ENCODE measurements around the gene KRT76. TPM values are rescaled to one million over a fixed set of nuclear protein-coding genes. Genes with fewer than 3 reads are reported as not detected.

KRT76 gene
- total RNA-seq, 1 experiment from 2014 or later: not detected

- Mint-ChIP-seq H3K9me3 (no peaks in the 10 kb centered on the region), H3K27ac (no peak overlapping the region; a peak in 1 of 7 replicates), H3K4me1 (peaks cover 3 to 7% of the 10 kb centered on the region in 2 experiments; a peak in 3 of 4 replicates), H3K4me3 (no peak overlapping the region), H3K36me3 (ENCODE audit: insufficient read depth in 1 of 3, low read depth in 3 of 3) (no peaks in the 10 kb centered on the region; a peak in 1 of 7 replicates), H3K27me3 (ENCODE audit: low read depth) (peaks cover 1% of the 10 kb centered on the region)
- Histone ChIP-seq H2BK15ac (ENCODE audit: low read depth, low read length) (no peak overlapping the region), H3K4ac (ENCODE audit: low read depth, low read length) (no peak overlapping the region), H3K9ac (ENCODE audit: extremely low read depth, insufficient read length, low read length) (no peak overlapping the region), H3K4me1 (ENCODE audit: insufficient read depth, low read length) (no peaks in the 10 kb centered on the region), H3K27ac (ENCODE audit: insufficient read length, low read depth, low read length) (no peak overlapping the region), H2BK5ac (ENCODE audit: insufficient read length, low read length) (no peak overlapping the region), H3K14ac (ENCODE audit: insufficient read depth, low read length) (no peak overlapping the region), H2BK120ac (ENCODE audit: low read depth, low read length, poor library complexity, severe bottlenecking) (no peak overlapping the region), H4K91ac (ENCODE audit: insufficient read length, low read depth, low read length) (no peak overlapping the region), H3K23ac (ENCODE audit: insufficient read length, low read depth, low read length) (no peak overlapping the region), H3K23me2 (ENCODE audit: insufficient read length, low read depth, low read length, poor library complexity, severe bottlenecking) (no peaks in the 10 kb centered on the region), H4K20me1 (ENCODE audit: control insufficient read depth, insufficient read depth, insufficient read length) (no peaks in the 10 kb centered on the region), H4K8ac (replicated peaks; ENCODE audit: insufficient read length, low read depth, low read length) (no peak overlapping the region), H3T11ph (ENCODE audit: low read length) (no peak overlapping the region), H2BK20ac (ENCODE audit: low read depth, low read length, poor library complexity, severe bottlenecking) (no peak overlapping the region), H2AFZ (ENCODE audit: low read length) (no peak overlapping the region), H2BK12ac (ENCODE audit: insufficient read length, low read depth, low read length) (no peak overlapping the region), H3K4me2 (ENCODE audit: insufficient read depth, insufficient read length, low read length) (no peak overlapping the region), H3K27me3 (ENCODE audit: insufficient read depth, low read length) (no peaks in the 10 kb centered on the region), H3K56ac (ENCODE audit: insufficient read length, low read depth, low read length) (no peak overlapping the region), H4K5ac (ENCODE audit: insufficient read length, low read depth, low read length) (no peak overlapping the region), H3K79me1 (ENCODE audit: insufficient read depth, low read depth, low read length, poor library complexity, severe bottlenecking) (no peaks in the 10 kb centered on the region), H2AK5ac (ENCODE audit: insufficient read length, low read length) (no peak overlapping the region), H3K18ac (ENCODE audit: insufficient read length, low read depth, low read length) (no peak overlapping the region), H3K9me3 (ENCODE audit: control insufficient read depth, low read depth, low read length) (no peaks in the 10 kb centered on the region), H3K79me2 (ENCODE audit: insufficient read depth, low read length) (no peaks in the 10 kb centered on the region)
- TF ChIP-seq, protein P1, sequence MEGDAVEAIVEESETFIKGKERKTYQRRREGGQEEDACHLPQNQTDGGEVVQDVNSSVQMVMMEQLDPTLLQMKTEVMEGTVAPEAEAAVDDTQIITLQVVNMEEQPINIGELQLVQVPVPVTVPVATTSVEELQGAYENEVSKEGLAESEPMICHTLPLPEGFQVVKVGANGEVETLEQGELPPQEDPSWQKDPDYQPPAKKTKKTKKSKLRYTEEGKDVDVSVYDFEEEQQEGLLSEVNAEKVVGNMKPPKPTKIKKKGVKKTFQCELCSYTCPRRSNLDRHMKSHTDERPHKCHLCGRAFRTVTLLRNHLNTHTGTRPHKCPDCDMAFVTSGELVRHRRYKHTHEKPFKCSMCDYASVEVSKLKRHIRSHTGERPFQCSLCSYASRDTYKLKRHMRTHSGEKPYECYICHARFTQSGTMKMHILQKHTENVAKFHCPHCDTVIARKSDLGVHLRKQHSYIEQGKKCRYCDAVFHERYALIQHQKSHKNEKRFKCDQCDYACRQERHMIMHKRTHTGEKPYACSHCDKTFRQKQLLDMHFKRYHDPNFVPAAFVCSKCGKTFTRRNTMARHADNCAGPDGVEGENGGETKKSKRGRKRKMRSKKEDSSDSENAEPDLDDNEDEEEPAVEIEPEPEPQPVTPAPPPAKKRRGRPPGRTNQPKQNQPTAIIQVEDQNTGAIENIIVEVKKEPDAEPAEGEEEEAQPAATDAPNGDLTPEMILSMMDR (conservative IDR thresholded peaks at IDR 0.05): no peak
- DNase-seq: no peak
- WGBS (ENCODE audit: extremely low coverage, insufficient read length, low lambda C conversion rate): no CpG with 5 or more reads among the region's 7 CpGs
Observed at GRCh38 chr12:52818887-52819420, 41.8 kb upstream of the KRT76 start.

Measured in H9 (cell line).